Esophagus muscularis mucosa (tissue), 3 donors: ENCODE results near the gene F12.

Source experiments
- POLR2A ChIP-seq: fragments of 450-650 bp; IDR thresholded peaks from one replicate; pipeline ENCODE4 v1.6.1; 2017; ENCODE audit warnings: antibody characterized with exemption, moderate library complexity, mild to moderate bottlenecking, low read depth
- POLR2AphosphoS5 ChIP-seq, 2 donors: sonication (generic); formaldehyde crosslinking; IDR thresholded peaks; one replicate each; pipeline ENCODE4 v1.6.1; 2017; ENCODE audit warnings: antibody characterized with exemption in 2 of 2
- TF ChIP-seq, protein P1 (sequence below), 3 experiments: fragments of 200-600 bp in 2 of 3; fragments of 450-650 bp in 1 of 3; sonication (generic) in 2 of 3; IDR thresholded peaks; one replicate each; pipeline ENCODE4 v1.5.1; 2017 to 2019; ENCODE audit warnings: antibody characterized with exemption in 3 of 3, mild to moderate bottlenecking in 2 of 3, moderate library complexity in 1 of 3

DNA sequence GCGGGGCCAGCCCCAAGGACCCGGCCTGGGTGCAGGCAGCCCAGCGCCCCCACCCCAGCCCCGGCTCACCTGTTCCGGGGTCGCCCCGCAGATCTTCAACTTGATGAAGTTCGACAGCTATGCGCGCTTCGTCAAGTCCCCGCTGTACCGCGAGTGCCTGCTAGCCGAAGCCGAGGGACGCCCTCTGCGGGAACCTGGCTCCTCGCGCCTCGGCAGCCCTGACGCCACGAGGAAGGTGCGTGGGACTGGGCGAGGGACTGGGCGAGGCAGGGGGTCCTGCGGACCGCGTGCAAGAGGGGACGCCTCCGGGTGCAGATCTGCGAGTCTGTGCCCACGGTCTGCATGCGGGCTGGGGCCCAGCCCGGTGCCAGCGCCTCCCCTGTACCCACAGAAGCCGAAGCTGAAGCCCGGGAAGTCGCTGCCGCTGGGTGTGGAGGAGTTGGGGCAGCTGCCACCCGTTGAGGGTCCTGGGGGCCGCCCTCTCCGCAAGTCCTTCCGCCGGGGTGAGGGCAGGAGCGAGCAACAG, 42.0 kb downstream of the F12 start:
- TF ChIP-seq POLR2AphosphoS5 (IDR thresholded peaks at IDR 0.05) (no peak), POLR2A (no peak)
- TF ChIP-seq, protein P1, sequence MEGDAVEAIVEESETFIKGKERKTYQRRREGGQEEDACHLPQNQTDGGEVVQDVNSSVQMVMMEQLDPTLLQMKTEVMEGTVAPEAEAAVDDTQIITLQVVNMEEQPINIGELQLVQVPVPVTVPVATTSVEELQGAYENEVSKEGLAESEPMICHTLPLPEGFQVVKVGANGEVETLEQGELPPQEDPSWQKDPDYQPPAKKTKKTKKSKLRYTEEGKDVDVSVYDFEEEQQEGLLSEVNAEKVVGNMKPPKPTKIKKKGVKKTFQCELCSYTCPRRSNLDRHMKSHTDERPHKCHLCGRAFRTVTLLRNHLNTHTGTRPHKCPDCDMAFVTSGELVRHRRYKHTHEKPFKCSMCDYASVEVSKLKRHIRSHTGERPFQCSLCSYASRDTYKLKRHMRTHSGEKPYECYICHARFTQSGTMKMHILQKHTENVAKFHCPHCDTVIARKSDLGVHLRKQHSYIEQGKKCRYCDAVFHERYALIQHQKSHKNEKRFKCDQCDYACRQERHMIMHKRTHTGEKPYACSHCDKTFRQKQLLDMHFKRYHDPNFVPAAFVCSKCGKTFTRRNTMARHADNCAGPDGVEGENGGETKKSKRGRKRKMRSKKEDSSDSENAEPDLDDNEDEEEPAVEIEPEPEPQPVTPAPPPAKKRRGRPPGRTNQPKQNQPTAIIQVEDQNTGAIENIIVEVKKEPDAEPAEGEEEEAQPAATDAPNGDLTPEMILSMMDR (IDR thresholded peaks at IDR 0.05), result no peak
